ENCODE data around the gene SPDYE16.
"Not testable (repeated sequence)": the region's sequence is repeated elsewhere in the genome, so short reads cannot be mapped to it uniquely, and the experiment has no call there.

SPDYE16 gene

GRCh38 chr7:76543197-76543596, at the start of gene SPDYE16:
SPDYE16 (minus strand) TSS chr7:76543297; CDS start chr7:76541459, 1,838 bp downstream.
- not testable (repeated sequence) for DNase-seq (ENCODE audit: low read depth in 1 of 2, low spot score in 1 of 2)

GRCh38 chr7:76592694-76593093, 49.6 kb upstream of the SPDYE16 start:
- DNase-seq (ENCODE audit: low read depth in 1 of 2, low spot score in 1 of 2), result not testable (repeated sequence)

- DNase-seq (ENCODE audit: low read depth in 1 of 2, low spot score in 1 of 2), result not testable (repeated sequence)
Measured at GRCh38 chr7:76591602-76592304, 48.7 kb upstream of the SPDYE16 start.

GRCh38 chr7:76591033-76591432, 47.9 kb upstream of the SPDYE16 start:
- DNase-seq (ENCODE audit: low read depth in 1 of 2, low spot score in 1 of 2), result not testable (repeated sequence)

- not testable (repeated sequence) for DNase-seq (ENCODE audit: low read depth in 1 of 2, low spot score in 1 of 2)
Measured at GRCh38 chr7:76588586-76588985, 45.5 kb upstream of the SPDYE16 start.

GRCh38 chr7:76586585-76587315, 43.7 kb upstream of the SPDYE16 start:
- not testable (repeated sequence) for DNase-seq (ENCODE audit: low read depth in 1 of 2, low spot score in 1 of 2)

- DNase-seq (ENCODE audit: low read depth in 1 of 2, low spot score in 1 of 2), result not testable (repeated sequence)
Measured at GRCh38 chr7:76583636-76584281, 40.7 kb upstream of the SPDYE16 start.

- not testable (repeated sequence) for DNase-seq (ENCODE audit: low read depth in 1 of 2, low spot score in 1 of 2)
Measured at GRCh38 chr7:76582848-76583631, 39.9 kb upstream of the SPDYE16 start.

- DNase-seq (ENCODE audit: low read depth in 1 of 2, low spot score in 1 of 2), result not testable (repeated sequence)
Measured at GRCh38 chr7:76575919-76576655, 33.0 kb upstream of the SPDYE16 start.

GRCh38 chr7:76575431-76575830, 32.3 kb upstream of the SPDYE16 start:
- DNase-seq (ENCODE audit: low read depth in 1 of 2, low spot score in 1 of 2), result not testable (repeated sequence)

- DNase-seq (ENCODE audit: low read depth in 1 of 2, low spot score in 1 of 2), result not testable (repeated sequence)
Measured at GRCh38 chr7:76572296-76572695, 29.2 kb upstream of the SPDYE16 start.

- DNase-seq (ENCODE audit: low read depth in 1 of 2, low spot score in 1 of 2), result not testable (repeated sequence)
Measured at GRCh38 chr7:76570324-76570775, 27.3 kb upstream of the SPDYE16 start.

- not testable (repeated sequence) for DNase-seq (ENCODE audit: low read depth in 1 of 2, low spot score in 1 of 2)
Measured at GRCh38 chr7:76568742-76569141, 25.6 kb upstream of the SPDYE16 start.

GRCh38 chr7:76567753-76568152, 24.7 kb upstream of the SPDYE16 start:
- not testable (repeated sequence) for DNase-seq (ENCODE audit: low read depth in 1 of 2, low spot score in 1 of 2)

- DNase-seq (ENCODE audit: low read depth in 1 of 2, low spot score in 1 of 2), result not testable (repeated sequence)
Measured at GRCh38 chr7:76567311-76567710, 24.2 kb upstream of the SPDYE16 start.

- not testable (repeated sequence) for DNase-seq (ENCODE audit: low read depth in 1 of 2, low spot score in 1 of 2)
Measured at GRCh38 chr7:76565001-76565400, 21.9 kb upstream of the SPDYE16 start.

GRCh38 chr7:76561342-76561741, 18.2 kb upstream of the SPDYE16 start:
- not testable (repeated sequence) for DNase-seq (ENCODE audit: low read depth in 1 of 2, low spot score in 1 of 2)

GRCh38 chr7:76560157-76560556, 17.1 kb upstream of the SPDYE16 start:
- not testable (repeated sequence) for DNase-seq (ENCODE audit: low read depth in 1 of 2, low spot score in 1 of 2)

- DNase-seq (ENCODE audit: low read depth in 1 of 2, low spot score in 1 of 2), result not testable (repeated sequence)
Measured at GRCh38 chr7:76559685-76560084, 16.6 kb upstream of the SPDYE16 start.

- not testable (repeated sequence) for DNase-seq (ENCODE audit: low read depth in 1 of 2, low spot score in 1 of 2)
Measured at GRCh38 chr7:76551992-76552391, 8.9 kb upstream of the SPDYE16 start.

Data from activated T-helper 1 cell treated with anti-CD3 and anti-CD28 coated beads, Interleukin-2, amount 50 U/mL, for 16 hours (primary cell).